GM06990 (cell line): Measurements from ENCODE around the gene RAI14.

Source experiments
- DNase-seq: peaks from one replicate; pipeline ENCODE4 v3.0.0-alpha.2; 2011; ENCODE audit not compliant: insufficient read length; ENCODE audit errors: extremely low read depth
- H3K27me3 ChIP-seq: replicated peaks from 2 replicates; pipeline ENCODE4 v1.6.0; 2011; ENCODE audit warnings: low read length; ENCODE audit not compliant: control insufficient read depth, insufficient read depth
- H3K36me3 ChIP-seq: 2 replicates; pipeline ENCODE4 v1.5.1; 2011; ENCODE audit warnings: low read length; ENCODE audit not compliant: control insufficient read depth, insufficient read depth
- H3K4me3 ChIP-seq: replicated peaks from 2 replicates; pipeline ENCODE4 v1.5.1; 2011; ENCODE audit warnings: low read depth, mild to moderate bottlenecking, control low read depth, low read length
- TF ChIP-seq, protein P1 (sequence below): IDR thresholded peaks from 2 replicates; pipeline ENCODE4 v1.5.1; 2011; ENCODE audit warnings: low read length, control low read depth, mild to moderate bottlenecking, inconsistent platforms; ENCODE audit not compliant: insufficient read depth, poor library complexity, severe bottlenecking

Gene RAI14

DNA sequence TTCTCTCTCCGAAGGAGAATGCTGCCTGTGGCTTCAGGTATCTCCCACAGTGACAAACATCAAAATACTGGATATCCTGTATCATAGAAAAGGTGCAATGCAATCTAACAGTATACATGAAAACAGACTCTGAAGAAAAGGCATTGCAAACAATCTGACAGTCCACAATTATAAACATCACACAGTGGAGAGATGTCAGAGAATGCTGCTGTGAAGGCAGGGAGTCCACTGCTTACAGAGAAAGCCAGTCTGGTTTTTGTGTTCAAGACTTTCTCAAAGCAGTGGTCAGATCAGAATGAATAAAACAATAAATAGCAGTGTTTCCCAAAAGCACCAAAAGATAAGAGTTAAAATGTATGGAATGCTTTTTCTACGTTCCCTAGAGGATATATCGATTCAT is 211.5 kb downstream of the RAI14 start:
- TF ChIP-seq, protein P1, sequence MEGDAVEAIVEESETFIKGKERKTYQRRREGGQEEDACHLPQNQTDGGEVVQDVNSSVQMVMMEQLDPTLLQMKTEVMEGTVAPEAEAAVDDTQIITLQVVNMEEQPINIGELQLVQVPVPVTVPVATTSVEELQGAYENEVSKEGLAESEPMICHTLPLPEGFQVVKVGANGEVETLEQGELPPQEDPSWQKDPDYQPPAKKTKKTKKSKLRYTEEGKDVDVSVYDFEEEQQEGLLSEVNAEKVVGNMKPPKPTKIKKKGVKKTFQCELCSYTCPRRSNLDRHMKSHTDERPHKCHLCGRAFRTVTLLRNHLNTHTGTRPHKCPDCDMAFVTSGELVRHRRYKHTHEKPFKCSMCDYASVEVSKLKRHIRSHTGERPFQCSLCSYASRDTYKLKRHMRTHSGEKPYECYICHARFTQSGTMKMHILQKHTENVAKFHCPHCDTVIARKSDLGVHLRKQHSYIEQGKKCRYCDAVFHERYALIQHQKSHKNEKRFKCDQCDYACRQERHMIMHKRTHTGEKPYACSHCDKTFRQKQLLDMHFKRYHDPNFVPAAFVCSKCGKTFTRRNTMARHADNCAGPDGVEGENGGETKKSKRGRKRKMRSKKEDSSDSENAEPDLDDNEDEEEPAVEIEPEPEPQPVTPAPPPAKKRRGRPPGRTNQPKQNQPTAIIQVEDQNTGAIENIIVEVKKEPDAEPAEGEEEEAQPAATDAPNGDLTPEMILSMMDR, result no peak

DNA sequence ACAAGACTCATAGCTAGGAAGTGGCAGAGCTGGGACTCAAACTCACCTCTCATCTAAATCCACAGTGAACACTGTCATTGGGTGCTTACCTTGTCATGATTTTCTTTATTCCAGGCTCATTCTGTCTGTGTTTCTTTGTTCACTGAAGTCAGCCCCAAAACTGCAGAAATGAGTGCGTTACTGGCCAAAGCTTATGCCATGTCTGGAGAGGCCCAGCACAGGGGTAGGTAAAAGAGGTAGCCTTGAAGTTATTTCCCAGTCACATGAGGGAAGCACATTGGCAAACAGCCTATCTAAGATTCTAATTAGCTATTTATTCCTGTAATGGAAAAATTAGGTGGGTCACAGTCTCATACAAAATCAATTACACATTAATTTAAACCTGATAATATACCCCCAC is 212.7 kb downstream of the RAI14 start:
- Histone ChIP-seq H3K36me3 (no peaks in the 10 kb centered on the region), H3K27me3 (no peaks in the 10 kb centered on the region), H3K4me3 (no peak overlapping the region)
- DNase-seq, result no peak
- TF ChIP-seq, protein P1, result no peak

More for the DNA sequence above, 211.5 kb downstream of the RAI14 start:
- no peak for DNase-seq
- no peaks in the 10 kb centered on the region for H3K36me3 ChIP-seq
- H3K27me3 ChIP-seq, result no peaks in the 10 kb centered on the region
- H3K4me3 ChIP-seq, result no peak overlapping the region

DNA sequence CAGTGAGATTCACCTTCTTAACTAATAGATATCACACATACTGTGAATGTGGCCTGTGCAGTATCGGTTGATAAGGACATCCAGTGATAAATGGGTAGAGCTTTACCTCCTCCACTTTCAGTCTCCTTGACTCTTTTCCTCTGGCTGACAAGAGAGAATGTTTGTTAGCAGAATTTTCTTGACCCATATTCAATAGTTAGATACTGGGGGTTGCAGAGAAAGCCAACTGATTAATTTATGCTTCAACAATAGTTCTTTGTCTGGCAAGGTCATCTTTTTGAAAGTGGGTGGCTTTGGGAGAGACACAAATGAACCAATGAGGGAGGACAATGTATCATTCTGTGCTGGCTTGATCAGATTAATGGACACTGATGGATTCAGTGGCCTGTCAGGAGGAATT is 213.1 kb downstream of the RAI14 start:
- DNase-seq, result no peak
- Histone ChIP-seq H3K36me3 (no peaks in the 10 kb centered on the region), H3K4me3 (no peak overlapping the region), H3K27me3 (no peaks in the 10 kb centered on the region)
- TF ChIP-seq, protein P1, result no peak

DNA sequence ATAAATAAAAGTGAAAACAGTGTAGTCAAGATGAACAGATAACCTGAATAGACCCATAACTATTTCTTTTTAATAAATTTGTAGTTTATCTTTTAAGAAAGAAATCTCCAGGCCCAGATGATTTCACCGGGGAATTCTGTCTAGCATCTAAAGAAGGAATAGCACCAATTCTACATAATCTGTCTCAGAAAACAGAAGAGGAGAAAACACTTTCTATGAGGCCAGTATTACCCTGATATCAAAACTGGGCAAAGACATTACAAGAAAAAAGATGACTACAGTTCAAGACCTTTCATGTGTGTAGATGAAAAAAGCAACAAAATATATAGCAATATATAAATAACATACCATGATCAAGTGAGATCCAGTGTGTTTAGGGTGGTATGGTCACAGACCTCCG is 214.3 kb downstream of the RAI14 start:
- TF ChIP-seq, protein P1, result no peak
- Histone ChIP-seq H3K4me3 (no peak overlapping the region), H3K27me3 (no peaks in the 10 kb centered on the region), H3K36me3 (no peaks in the 10 kb centered on the region)
- no peak for DNase-seq

DNA sequence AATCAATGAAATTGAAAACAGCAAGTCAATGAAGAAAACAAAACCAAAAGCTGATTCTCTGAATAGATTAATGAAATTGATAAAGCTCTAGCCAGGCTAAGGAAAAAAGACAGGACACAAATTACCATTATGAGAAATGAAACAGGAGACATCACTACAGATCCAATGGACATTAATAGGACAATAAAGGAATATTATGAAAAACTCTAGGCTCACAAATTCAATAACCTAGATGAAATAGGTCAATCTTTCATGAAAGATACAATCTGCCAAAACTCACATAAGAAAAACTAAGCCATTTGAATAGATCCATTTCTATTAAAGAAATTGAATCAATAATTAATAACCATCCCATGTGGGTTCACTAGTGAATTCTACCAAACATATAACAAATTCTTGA is 220.1 kb downstream of the RAI14 start:
- TF ChIP-seq, protein P1, result no peak
- Histone ChIP-seq H3K27me3 (no peaks in the 10 kb centered on the region), H3K36me3 (no peaks in the 10 kb centered on the region)

DNA sequence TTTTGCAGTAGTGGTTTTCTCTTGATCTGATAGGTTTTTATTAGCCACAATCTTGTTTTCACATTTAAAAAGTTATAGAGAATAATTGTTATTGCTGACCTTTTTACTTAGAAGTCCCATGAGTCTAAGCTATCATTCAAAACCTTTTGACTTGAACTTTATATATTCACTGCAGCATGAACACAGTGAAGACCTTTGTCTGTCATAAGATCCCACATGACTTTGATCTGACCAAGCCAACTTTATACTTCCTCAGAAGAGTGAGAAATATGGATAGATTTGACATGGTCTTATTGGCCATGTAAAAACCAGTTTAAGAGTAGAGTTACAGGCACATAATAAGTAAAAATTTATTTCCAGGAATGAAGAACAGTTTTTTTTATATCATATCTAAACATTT is 225.1 kb downstream of the RAI14 start:
- TF ChIP-seq, protein P1, result no peak
- DNase-seq, result no peak

More for the DNA sequence above, 220.1 kb downstream of the RAI14 start:
- no peak for DNase-seq
- no peak overlapping the region for H3K4me3 ChIP-seq

More for the DNA sequence above, 225.1 kb downstream of the RAI14 start:
- H3K36me3 ChIP-seq, result no peaks in the 10 kb centered on the region
- H3K27me3 ChIP-seq, result no peaks in the 10 kb centered on the region
- H3K4me3 ChIP-seq, result no peak overlapping the region
